Ascending aorta (tissue), 2 donors: ENCODE results near the gene NUP210. TPM values are rescaled to one million over a fixed set of nuclear protein-coding genes. Genes with fewer than 3 reads are reported as not detected.

Experiments
- DNase-seq, 2 donors: peaks; one replicate each; pipeline ENCODE4 v3.0.0-alpha.2; 2019; ENCODE audit warnings: low spot score in 2 of 2
- H3K27ac ChIP-seq, 2 donors: fragments of 200-600 bp; sonication (generic); one replicate each; pipeline ENCODE4 v1.5.1; 2016 to 2017; ENCODE audit warnings: mild to moderate bottlenecking in 1 of 2
- H3K27me3 ChIP-seq: fragments of 200-600 bp; sonication (generic); one replicate; pipeline ENCODE4 v1.5.1; 2017
- H3K36me3 ChIP-seq, 2 donors: fragments of 200-600 bp; sonication (generic); one replicate each; pipeline ENCODE4 v1.5.1; 2016
- H3K4me1 ChIP-seq, 2 donors: fragments of 200-600 bp; sonication (generic); one replicate each; pipeline ENCODE4 v1.5.1; 2016 to 2017; ENCODE audit warnings: mild to moderate bottlenecking in 1 of 2
- H3K4me3 ChIP-seq, 2 donors: fragments of 200-600 bp; sonication (generic); one replicate each; pipeline ENCODE4 v1.5.1; 2016 to 2017; ENCODE audit warnings: mild to moderate bottlenecking in 1 of 2
- H3K9me3 ChIP-seq, 2 donors: fragments of 200-600 bp; sonication (generic); one replicate each; pipeline ENCODE4 v1.5.1; 2016
- CTCF ChIP-seq, 3 experiments: fragments of 200-600 bp in 2 of 3; fragments of 450-650 bp in 1 of 3; sonication (generic) in 2 of 3; IDR thresholded peaks; one replicate each; pipeline ENCODE4 v1.5.1; 2016 to 2019; ENCODE audit warnings: antibody characterized with exemption in 3 of 3, mild to moderate bottlenecking in 1 of 3, moderate library complexity in 1 of 3
- intact Hi-C: fragments of 100-400 bp; cut with DNase I; formaldehyde crosslinking; loops from one replicate; pipeline ENCODE4 v1.15.1; 2023
- total RNA-seq: library from RNA; depleted of rRNA; stranded (reverse); fragments of >200 nt; gene quantifications from one replicate; pipeline ENCODE4 v1.1.0, GENCODE V29; 2016

Gene NUP210
- total RNA-seq, 1 donor from 2014 or later: 11.0 TPM

DNA sequence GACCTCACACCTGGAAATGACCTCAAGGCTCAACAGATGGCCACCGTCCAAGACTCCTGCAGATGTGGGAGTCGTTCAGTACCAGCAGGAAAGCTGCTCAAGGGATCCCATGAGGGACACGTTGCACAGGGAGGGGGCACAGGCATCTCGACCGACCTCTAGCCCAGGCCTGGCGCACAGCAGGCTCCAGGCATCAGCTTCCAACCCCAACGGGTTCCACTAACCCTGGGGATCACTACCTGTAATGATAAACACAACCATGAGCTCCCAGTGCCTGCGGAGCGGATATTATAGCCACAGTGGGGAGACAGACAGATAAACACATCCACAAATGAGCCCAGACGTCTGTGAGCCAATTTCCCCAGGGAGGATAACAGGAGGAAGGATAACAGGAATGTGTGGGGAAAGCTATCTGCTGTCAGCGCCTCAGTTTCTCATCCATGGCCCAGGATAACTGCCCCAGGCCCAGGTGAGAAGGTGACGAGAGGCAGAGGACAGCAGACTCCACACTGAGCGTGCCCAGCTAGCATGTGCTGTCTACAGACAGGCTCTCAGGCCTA is 19.9 kb downstream of the NUP210 start:
- intact Hi-C loops: no loop called here
- H3K27me3 ChIP-seq: no peaks in the 10 kb centered on the region
- no peaks in the 10 kb centered on the region for H3K9me3 ChIP-seq
- no peak overlapping the region for H3K27ac ChIP-seq
- no peak overlapping the region for H3K4me3 ChIP-seq
- no peak for DNase-seq
- no peaks in the 10 kb centered on the region for H3K4me1 ChIP-seq
- H3K36me3 ChIP-seq: no peaks in the 10 kb centered on the region
- TF ChIP-seq CTCF (IDR thresholded peaks at IDR 0.05): no peak

GRCh38 chr3:13399603-13400002 is 20.5 kb downstream of the NUP210 start:
- no peaks in the 10 kb centered on the region for H3K36me3 ChIP-seq
- H3K4me3 ChIP-seq: no peak overlapping the region
- DNase-seq: no peak
- TF ChIP-seq CTCF (IDR thresholded peaks at IDR 0.05): no peak
- intact Hi-C loops: no loop called here
- H3K4me1 ChIP-seq: no peaks in the 10 kb centered on the region
- H3K27me3 ChIP-seq: no peaks in the 10 kb centered on the region
- H3K27ac ChIP-seq: no peak overlapping the region
- no peaks in the 10 kb centered on the region for H3K9me3 ChIP-seq

DNA sequence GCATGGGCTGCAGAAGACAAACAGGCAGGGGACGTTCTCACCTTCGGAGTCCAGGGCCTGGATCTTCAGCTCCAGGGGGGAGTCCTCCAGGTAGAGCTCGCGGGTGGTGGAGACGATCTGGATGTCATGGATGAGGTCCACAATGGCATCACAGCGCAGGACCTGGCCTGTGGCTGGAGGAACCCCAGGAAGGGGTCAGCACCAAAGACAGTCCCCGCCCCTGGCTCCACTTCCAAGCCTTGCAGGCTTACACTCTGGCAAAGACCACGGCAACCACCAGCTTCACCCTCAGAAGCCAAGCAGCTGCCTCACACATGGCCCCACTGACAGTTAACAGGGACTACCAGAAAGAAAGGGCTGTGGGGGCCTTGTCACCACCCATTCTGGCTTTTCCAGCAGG is 22.8 kb downstream of the NUP210 start:
- H3K27me3 ChIP-seq: no peaks in the 10 kb centered on the region
- no peaks in the 10 kb centered on the region for H3K36me3 ChIP-seq
- no peak overlapping the region for H3K27ac ChIP-seq
- no peaks in the 10 kb centered on the region for H3K9me3 ChIP-seq
- DNase-seq: no peak
- intact Hi-C loops: no loop called here
- H3K4me1 ChIP-seq: no peaks in the 10 kb centered on the region
- no peak for TF ChIP-seq CTCF (IDR thresholded peaks at IDR 0.05)
- no peak overlapping the region for H3K4me3 ChIP-seq

DNA sequence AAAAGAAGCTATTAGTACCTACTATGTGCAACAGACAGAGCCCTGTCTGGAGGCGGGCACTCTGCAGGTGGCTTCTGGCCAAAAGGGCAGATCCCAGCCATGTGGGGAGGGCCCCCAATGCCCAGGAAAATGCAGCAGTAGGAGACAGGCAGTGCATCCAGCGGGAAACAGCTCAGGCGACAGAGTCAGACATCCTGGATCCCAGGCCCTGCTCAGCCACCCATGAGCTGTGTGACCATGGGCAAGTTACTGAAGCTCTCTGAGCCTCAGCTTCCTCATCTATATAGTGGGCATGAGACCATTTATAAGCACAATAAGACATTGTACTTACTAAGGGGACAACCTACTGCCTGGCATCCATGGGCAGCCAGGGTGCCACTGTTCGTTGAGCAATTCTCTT is 25.8 kb downstream of the NUP210 start:
- Histone ChIP-seq H3K36me3 (no peaks in the 10 kb centered on the region), H3K27ac (no peak overlapping the region), H3K27me3 (no peaks in the 10 kb centered on the region), H3K4me1 (no peaks in the 10 kb centered on the region), H3K4me3 (no peak overlapping the region), H3K9me3 (no peaks in the 10 kb centered on the region)
- intact Hi-C loops: no loop called here
- DNase-seq: no peak
- no peak for TF ChIP-seq CTCF (IDR thresholded peaks at IDR 0.05)

DNA sequence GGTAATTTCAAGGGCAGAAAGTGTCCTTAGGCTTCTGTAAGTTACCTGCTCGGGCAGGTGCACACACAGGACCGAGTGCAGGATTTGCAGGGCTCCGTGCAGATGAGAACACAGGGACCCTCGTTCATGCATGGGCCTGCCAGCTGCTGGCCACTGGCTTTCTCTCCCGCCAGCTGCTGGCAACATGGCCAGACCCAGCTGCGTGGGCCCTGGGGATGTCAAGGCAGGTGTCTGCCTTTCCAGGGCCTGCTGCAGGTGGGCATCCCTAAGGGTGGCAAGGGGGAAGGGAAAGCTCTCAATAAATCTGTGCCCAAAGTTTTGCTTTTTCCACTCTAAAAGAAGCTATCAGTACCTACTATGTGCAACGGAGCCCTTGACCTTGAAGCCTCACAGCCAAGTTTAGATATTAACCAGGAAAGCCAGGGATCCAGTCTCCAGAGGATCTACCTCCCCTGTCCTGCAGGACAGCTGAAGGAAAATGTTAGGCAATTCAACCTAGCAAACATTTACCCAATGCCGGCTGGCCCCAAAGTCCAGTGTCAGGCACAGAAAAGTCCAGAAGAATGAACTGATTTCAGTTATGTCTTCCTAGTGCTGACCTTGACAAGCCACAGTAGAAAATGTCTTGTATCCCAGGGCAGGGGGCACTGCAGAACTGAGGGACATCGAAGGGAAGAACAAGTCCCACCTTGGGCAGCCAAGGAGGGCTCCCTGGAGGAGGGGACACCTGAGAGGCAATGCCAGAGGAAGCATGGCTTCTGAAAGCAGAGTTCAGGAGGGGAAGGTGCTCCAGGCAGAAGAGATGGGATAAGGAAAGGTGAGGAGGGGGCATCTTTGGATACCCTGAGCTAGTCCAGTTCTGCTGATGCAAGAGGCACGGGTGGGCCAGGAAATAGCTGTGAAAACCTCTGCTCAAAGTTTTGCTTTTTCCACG is 26.4 kb downstream of the NUP210 start:
- Histone ChIP-seq H3K27me3 (no peaks in the 10 kb centered on the region), H3K27ac (no peak overlapping the region), H3K4me1 (no peaks in the 10 kb centered on the region), H3K4me3 (no peak overlapping the region), H3K36me3 (no peaks in the 10 kb centered on the region), H3K9me3 (no peaks in the 10 kb centered on the region)
- TF ChIP-seq CTCF (IDR thresholded peaks at IDR 0.05): no peak
- DNase-seq: no peak
- intact Hi-C loops: no loop called here
